ENCODE measurements around the gene ST3GAL2.
"Not testable (repeated sequence)": the region's sequence is repeated elsewhere in the genome, so short reads cannot be mapped to it uniquely, and the experiment has no call there.

ST3GAL2 gene

DNA sequence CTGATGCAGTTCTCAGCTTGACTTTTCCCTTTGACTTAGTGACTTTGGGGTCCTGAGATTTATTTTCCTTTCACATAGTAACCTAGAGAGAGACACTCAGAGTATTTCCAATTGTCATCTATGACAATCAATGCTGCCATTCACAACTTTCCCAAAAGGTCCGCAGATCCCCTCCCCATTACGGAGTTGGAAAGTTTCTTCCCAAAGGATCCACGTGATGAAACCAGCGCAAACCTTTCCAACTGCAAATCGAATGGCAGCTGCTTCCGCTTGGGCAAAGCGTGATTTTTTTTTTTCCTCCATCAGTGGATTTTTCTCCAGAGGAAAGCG lies 15.0 kb upstream of the ST3GAL2 start:
- Histone ChIP-seq H3K4me3 (ENCODE audit: insufficient read depth, low read length, poor library complexity, severe bottlenecking) (peak overlapping the region; percentile 95), H3K36me3 (ENCODE audit: low read length) (no peaks in the 10 kb centered on the region), H3K27ac (ENCODE audit: low read depth, low read length) (peak overlapping the region; percentile 82), H3K27me3 (ENCODE audit: low read length) (no peaks in the 10 kb centered on the region), H2AFZ (ENCODE audit: low read depth, low read length, severe bottlenecking) (peak overlapping the region; percentile 89), H4K20me1 (ENCODE audit: low read depth, low read length) (no peaks in the 10 kb centered on the region), H3K79me2 (ENCODE audit: insufficient read depth, low read length) (no peaks in the 10 kb centered on the region), H3K9ac (ENCODE audit: low read length) (peak overlapping the region; percentile 90), H3F3A (ENCODE audit: insufficient read depth) (0 out of 2 replicates have a peak, but pooled peaks cover 6% of the 10 kb centered on the region), H3K4me2 (ENCODE audit: low read depth, low read length, poor library complexity, severe bottlenecking) (peak overlapping the region; percentile 99), H3K9me2 (replicated peaks; ENCODE audit: insufficient read depth, low read length) (no peaks in the 10 kb centered on the region), H3K9me3 (ENCODE audit: insufficient read depth, low read length) (no peaks in the 10 kb centered on the region)
- TF ChIP-seq, protein P1, sequence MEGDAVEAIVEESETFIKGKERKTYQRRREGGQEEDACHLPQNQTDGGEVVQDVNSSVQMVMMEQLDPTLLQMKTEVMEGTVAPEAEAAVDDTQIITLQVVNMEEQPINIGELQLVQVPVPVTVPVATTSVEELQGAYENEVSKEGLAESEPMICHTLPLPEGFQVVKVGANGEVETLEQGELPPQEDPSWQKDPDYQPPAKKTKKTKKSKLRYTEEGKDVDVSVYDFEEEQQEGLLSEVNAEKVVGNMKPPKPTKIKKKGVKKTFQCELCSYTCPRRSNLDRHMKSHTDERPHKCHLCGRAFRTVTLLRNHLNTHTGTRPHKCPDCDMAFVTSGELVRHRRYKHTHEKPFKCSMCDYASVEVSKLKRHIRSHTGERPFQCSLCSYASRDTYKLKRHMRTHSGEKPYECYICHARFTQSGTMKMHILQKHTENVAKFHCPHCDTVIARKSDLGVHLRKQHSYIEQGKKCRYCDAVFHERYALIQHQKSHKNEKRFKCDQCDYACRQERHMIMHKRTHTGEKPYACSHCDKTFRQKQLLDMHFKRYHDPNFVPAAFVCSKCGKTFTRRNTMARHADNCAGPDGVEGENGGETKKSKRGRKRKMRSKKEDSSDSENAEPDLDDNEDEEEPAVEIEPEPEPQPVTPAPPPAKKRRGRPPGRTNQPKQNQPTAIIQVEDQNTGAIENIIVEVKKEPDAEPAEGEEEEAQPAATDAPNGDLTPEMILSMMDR (IDR thresholded peaks at IDR 0.05; ENCODE audit: insufficient read depth, low read length, poor library complexity, severe bottlenecking), result no peak
- no peak for TF ChIP-seq EZH2phosphoT487 (conservative IDR thresholded peaks at IDR 0.05; ENCODE audit: low read length)

GRCh38 chr16:70453117-70453891 lies 14.4 kb upstream of the ST3GAL2 start:
- no peak overlapping the region for H3K27ac ChIP-seq (ENCODE audit: low read depth, low read length)

GRCh38 chr16:70451004-70451340 lies 12.1 kb upstream of the ST3GAL2 start:
- not testable (repeated sequence) for H3K79me2 ChIP-seq (ENCODE audit: insufficient read depth, low read length); H3K36me3 ChIP-seq (ENCODE audit: low read length); H4K20me1 ChIP-seq (ENCODE audit: low read depth, low read length); H2AFZ ChIP-seq (ENCODE audit: low read depth, low read length, severe bottlenecking); H3K27me3 ChIP-seq (ENCODE audit: low read length); H3K9me3 ChIP-seq (ENCODE audit: insufficient read depth, low read length); H3K9me2 ChIP-seq (replicated peaks; ENCODE audit: insufficient read depth, low read length); H3K4me2 ChIP-seq (ENCODE audit: low read depth, low read length, poor library complexity, severe bottlenecking); H3K9ac ChIP-seq (ENCODE audit: low read length); H3K4me3 ChIP-seq (ENCODE audit: insufficient read depth, low read length, poor library complexity, severe bottlenecking); H3K27ac ChIP-seq (ENCODE audit: low read depth, low read length); H3F3A ChIP-seq (ENCODE audit: insufficient read depth)

More at GRCh38 chr16:70453117-70453891, 14.4 kb upstream of the ST3GAL2 start:
- Histone ChIP-seq H3K4me3 (ENCODE audit: insufficient read depth, low read length, poor library complexity, severe bottlenecking) (peak overlapping the region; percentile 95), H4K20me1 (ENCODE audit: low read depth, low read length) (no peaks in the 10 kb centered on the region), H3F3A (ENCODE audit: insufficient read depth) (0 out of 2 replicates have a peak, but pooled peaks cover 6% of the 10 kb centered on the region), H2AFZ (ENCODE audit: low read depth, low read length, severe bottlenecking) (peak overlapping the region; percentile 89), H3K27me3 (ENCODE audit: low read length) (no peaks in the 10 kb centered on the region), H3K9ac (ENCODE audit: low read length) (peak overlapping the region; percentile 90), H3K9me2 (replicated peaks; ENCODE audit: insufficient read depth, low read length) (no peaks in the 10 kb centered on the region), H3K9me3 (ENCODE audit: insufficient read depth, low read length) (no peaks in the 10 kb centered on the region), H3K36me3 (ENCODE audit: low read length) (no peaks in the 10 kb centered on the region), H3K4me2 (ENCODE audit: low read depth, low read length, poor library complexity, severe bottlenecking) (peak overlapping the region; percentile 99), H3K79me2 (ENCODE audit: insufficient read depth, low read length) (no peaks in the 10 kb centered on the region)
- TF ChIP-seq, protein P1 (IDR thresholded peaks at IDR 0.05; ENCODE audit: insufficient read depth, low read length, poor library complexity, severe bottlenecking), result no peak
- TF ChIP-seq EZH2phosphoT487 (conservative IDR thresholded peaks at IDR 0.05; ENCODE audit: low read length), result no peak

DNA sequence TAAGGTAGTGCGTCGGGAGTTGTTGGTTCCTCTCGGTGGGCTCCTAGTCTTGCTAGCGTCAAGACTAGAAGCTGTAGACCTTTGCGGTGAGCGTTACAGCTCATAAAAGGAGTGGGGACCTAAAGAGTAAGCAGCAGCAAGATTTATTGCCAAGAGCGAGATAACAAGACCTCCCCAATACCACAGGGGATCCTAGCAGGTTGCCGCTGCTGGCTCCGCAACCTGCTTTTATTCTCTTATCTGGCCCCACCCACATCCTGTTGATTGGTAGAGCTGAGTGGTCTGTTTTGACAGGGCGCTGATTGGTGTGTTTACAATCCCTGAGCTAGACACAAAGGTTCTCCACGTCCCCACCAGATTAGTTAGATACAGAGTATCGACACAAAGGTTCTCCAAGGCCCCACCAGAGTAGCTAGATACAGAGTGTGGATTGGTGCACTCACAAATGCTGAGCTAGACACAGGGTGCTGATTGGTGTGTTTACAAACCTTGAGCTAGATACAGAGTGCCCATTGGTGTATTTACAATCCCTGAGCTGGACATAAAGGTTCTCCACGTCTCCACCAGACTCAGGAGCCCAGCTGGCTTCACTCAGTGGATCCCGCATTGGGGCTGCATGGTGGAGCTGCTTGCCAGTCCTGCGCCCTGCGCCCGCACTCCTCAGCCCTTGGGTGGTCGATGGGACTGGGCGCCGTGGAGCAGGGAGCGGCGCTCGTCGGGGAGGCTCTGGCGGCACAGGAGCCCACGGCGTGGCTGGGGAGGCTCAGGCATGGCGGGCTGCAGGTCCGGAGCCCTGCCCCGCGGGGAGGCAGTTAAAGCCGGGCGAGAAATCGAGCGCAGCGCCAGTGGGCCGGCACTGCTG lies 11.5 kb upstream of the ST3GAL2 start:
- H4K20me1 ChIP-seq (ENCODE audit: low read depth, low read length); H3K4me3 ChIP-seq (ENCODE audit: insufficient read depth, low read length, poor library complexity, severe bottlenecking); H3K27ac ChIP-seq (ENCODE audit: low read depth, low read length); H3F3A ChIP-seq (ENCODE audit: insufficient read depth); H3K9me3 ChIP-seq (ENCODE audit: insufficient read depth, low read length); H3K27me3 ChIP-seq (ENCODE audit: low read length); H2AFZ ChIP-seq (ENCODE audit: low read depth, low read length, severe bottlenecking); H3K4me2 ChIP-seq (ENCODE audit: low read depth, low read length, poor library complexity, severe bottlenecking); H3K79me2 ChIP-seq (ENCODE audit: insufficient read depth, low read length); H3K36me3 ChIP-seq (ENCODE audit: low read length); H3K9ac ChIP-seq (ENCODE audit: low read length); H3K9me2 ChIP-seq (replicated peaks; ENCODE audit: insufficient read depth, low read length): not testable (repeated sequence)
